Adrenal gland (tissue), 5 donors: ENCODE data around the gene PTS.

Experiments
- POLR2A ChIP-seq, 2 donors: fragments of 450-650 bp; IDR thresholded peaks; one replicate each; pipeline ENCODE4 v1.6.1; 2017; ENCODE audit warnings: antibody characterized with exemption in 2 of 2, mild to moderate bottlenecking in 2 of 2, moderate library complexity in 1 of 2
- TF ChIP-seq, protein P1 (sequence below), 6 experiments: fragments of 450-650 bp in 4 of 6; fragments of 200-600 bp in 2 of 6; sonication (generic) in 1 of 6; IDR thresholded peaks; 1 replicate in 5 of 6; 2 replicates in 1 of 6; pipeline versions ENCODE4 v1.5.1 to v1.8.0; 2016 to 2021; ENCODE audit warnings: antibody characterized with exemption in 6 of 6, mild to moderate bottlenecking in 2 of 6, moderate library complexity in 1 of 6
- donor health status: DM: no; HTN: no; CAD: no.

DNA sequence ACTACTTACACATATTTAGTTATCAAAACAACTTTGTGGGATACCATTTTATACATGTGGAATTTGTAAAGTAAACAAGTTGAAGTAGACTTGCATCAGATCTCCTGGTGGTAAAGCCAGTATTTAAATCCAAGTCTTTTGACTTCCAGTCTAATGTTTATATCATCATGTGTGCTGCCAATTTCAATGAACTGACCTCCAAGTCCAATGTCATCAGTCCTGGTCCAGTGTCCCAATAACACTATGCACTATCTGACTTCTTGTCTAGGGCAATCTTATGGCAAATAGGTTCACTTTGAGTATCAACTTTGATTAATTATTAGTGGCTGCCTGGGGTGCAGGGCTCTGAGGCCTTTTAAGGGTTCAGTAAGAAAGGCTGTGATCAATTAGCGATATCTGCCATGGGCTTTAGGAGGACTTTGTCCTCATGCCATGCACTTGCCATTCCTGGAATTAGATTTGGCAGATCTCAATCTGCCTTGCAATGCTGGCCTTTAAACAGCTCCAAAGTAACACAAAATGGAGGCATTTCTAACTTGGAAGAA, 9.6 kb upstream of the PTS start:
- no peak for TF ChIP-seq POLR2A (IDR thresholded peaks at IDR 0.05)
- TF ChIP-seq, protein P1, sequence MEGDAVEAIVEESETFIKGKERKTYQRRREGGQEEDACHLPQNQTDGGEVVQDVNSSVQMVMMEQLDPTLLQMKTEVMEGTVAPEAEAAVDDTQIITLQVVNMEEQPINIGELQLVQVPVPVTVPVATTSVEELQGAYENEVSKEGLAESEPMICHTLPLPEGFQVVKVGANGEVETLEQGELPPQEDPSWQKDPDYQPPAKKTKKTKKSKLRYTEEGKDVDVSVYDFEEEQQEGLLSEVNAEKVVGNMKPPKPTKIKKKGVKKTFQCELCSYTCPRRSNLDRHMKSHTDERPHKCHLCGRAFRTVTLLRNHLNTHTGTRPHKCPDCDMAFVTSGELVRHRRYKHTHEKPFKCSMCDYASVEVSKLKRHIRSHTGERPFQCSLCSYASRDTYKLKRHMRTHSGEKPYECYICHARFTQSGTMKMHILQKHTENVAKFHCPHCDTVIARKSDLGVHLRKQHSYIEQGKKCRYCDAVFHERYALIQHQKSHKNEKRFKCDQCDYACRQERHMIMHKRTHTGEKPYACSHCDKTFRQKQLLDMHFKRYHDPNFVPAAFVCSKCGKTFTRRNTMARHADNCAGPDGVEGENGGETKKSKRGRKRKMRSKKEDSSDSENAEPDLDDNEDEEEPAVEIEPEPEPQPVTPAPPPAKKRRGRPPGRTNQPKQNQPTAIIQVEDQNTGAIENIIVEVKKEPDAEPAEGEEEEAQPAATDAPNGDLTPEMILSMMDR (IDR thresholded peaks at IDR 0.05): no peak
